ENCODE results near the gene KRTAP2-3.
"Not testable (repeated sequence)": the region's sequence is repeated elsewhere in the genome, so short reads cannot be mapped to it uniquely, and the experiment has no call there.

KRTAP2-3 gene

DNA sequence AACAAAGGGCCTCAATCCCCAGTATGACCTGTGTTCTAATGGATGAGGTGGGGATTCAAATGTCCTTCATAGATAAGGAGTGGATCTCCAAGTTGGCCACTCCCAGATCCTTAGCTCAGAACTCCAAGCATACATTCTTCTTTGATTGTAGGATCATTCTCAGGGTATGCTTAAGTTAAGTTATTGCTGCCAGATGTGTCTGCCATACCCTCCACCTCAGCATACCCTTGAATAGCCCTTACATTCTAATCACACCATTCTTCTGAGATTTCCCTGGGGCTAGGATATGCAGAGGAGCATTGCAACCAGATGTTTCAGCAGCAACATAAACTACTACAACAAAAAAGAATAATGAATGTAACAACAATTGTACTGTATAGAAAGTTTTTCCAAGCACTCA, 7.4 kb upstream of the KRTAP2-3 start:
- DNase-seq (ENCODE audit: low read depth, low spot score), result no peak

DNA sequence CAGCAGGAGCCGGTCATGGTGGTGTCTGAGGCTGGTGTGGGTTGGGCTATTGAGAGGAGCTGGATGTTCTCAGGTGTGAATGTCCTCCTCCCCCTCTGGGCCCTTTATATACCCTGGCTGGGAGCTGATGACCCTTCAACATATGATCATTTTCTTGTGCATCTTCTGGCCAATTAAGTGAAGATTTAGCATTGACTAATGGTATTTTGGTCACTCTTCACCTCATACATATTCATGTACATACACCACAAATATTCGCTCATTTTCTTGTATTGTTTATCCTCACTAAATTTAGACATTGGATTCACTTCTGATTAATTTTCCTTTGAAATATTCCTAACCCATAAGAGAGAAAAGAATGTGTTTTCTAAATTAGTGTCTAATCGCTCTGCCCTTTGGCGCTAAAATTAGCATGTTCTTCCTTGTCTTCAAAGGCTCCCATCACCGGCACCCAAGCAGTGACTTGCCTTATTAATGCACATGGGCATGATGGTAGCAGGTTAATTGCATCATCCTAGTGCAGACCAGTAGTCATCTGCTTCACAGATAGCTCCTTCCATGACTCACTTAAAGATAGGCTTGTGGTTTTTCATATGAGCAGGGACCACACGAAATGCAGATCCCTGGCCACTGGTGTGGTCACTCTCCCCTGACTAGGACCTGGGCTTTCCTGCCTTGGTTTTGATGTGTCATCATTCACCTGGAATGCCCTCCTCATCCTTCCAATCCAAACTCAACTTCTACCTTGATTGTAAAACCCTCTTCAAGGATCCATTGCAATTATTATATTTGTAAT, 6.1 kb upstream of the KRTAP2-3 start, which contains the start of gene KRTAP2-4:
Gene KRTAP2-4 (minus strand): TSS at position 51 of the 796 bp plus-strand sequence. CDS start 34 bp downstream, at position 17.
- DNase-seq (ENCODE audit: low read depth, low spot score), result no peak

DNA sequence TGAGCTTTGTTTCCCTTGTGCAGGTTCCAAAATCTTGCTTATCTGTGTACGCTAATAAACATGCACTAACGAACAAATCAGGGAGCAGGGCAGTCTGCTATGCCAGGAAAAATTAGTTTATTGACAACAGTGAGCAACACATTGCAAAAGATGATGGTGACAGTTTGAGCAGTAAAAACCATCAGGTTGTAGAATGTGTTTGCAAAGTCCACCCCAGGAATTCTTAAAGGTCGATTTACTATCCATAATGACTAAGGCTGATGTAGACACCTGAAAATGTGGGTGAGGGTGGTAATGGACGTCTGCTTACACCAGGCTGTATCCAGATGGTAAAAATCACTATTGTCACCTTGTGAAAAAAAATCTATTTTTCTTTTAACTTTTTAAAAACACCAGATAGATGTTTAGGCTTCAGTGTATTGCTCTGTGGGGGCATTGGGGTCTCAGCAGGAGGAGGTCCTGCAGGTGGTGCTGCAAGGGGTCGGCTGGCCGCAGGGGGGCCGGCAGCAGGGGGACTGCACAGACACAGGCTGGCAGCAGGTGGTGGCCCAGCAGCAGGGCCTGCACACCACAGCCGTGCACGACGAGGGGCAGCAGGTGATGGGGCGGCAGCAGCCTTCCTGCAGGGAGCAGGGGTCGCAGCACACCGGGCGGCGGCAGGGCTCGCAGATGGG, 5.2 kb upstream of the KRTAP2-3 start:
- DNase-seq (ENCODE audit: low read depth, low spot score), result not testable (repeated sequence)

DNA sequence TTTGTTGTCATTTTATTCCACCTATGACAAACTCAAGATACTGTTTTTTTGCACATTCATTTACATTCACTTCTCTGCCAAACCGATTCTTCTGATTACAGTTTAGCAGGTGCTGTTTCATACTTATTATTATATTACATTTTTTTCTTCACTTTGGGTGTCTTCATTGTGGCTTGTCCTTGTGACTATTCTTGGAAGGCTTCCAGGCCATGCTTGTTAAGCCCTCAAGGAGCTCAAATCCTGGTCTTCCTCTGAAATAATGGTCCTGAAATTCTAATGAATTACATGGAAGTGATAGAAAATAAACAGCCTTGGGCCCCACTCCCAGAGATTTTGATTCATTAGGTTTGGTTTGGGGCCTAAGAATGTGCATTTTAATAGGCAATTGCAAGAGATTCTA, 4.4 kb upstream of the KRTAP2-3 start:
- DNase-seq (ENCODE audit: low read depth, low spot score), result no peak

DNA sequence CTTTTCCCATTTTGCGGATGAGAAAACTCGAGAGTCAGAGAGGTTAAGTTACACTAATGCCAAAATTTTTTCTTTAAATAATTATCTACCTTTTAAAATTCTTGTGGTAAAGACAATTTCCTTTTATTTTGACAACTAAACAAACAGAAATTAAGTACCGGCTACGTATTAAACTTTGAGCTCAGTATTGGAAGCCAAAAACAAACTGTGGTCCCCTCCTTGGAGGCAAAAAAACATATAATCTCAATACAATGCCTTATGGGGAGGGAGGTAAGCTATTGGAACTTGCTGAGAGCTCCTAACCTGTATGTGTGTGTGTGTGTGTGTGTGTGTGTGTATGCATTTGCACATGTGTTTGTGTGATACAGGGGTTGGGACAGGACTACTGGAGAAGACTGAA, 3.5 kb upstream of the KRTAP2-3 start:
- DNase-seq (ENCODE audit: low read depth, low spot score), result no peak

DNA sequence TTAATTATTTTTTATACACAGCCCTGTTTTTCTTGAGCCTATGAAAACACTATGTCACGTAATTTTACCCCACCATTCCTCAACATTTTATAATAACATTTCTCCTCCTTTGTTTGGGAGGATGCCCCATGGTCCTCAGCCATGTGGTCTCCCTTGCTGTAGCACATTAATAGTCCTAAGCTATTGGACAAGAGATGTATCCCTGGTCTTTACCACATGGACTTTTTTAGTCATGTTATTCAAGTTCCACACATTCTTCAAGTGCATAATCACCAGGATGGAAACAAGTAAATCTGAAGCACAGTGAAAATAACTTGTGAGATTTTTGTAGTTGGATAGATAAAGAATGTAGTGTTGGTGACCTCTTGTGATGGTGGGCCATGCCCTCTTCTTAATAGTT, 2.0 kb upstream of the KRTAP2-3 start:
- DNase-seq (ENCODE audit: low read depth, low spot score), result no peak

DNA sequence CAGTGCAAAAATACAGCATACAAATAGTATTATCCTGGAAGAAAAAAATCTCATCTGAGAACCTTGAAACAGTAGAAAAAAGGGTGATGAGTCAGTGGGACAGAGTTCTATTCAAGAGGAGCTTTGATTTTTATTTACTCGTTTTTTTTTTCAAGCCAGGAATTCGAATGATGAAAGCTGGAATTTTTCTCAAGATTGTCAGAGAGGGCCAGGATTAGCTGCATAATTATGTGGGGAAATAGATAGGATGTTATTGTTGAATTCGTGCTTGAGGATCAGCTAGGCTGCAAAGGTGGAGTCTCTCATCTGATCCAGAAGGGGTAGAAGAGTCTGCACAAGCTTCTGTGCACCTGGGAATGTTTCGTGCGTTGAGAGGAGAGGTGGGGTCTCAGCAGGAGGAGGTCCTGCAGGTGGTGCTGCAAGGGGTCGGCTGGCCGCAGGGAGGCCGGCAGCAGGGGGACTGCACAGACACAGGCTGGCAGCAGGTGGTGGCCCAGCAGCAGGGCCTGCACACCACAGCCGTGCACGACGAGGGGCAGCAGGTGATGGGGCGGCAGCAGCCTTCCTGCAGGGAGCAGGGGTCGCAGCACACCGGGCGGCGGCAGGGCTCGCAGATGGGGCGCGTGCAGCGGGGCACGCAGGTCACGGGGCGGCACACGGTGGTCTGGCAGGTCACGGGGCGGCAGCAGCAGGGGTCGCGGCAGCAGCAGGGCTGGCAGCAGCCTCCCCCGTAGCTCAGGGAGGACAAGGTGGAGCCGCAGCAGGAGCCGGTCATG, 450 bp downstream of the KRTAP2-3 start:
- not testable (repeated sequence) for DNase-seq (ENCODE audit: low read depth, low spot score)

DNA sequence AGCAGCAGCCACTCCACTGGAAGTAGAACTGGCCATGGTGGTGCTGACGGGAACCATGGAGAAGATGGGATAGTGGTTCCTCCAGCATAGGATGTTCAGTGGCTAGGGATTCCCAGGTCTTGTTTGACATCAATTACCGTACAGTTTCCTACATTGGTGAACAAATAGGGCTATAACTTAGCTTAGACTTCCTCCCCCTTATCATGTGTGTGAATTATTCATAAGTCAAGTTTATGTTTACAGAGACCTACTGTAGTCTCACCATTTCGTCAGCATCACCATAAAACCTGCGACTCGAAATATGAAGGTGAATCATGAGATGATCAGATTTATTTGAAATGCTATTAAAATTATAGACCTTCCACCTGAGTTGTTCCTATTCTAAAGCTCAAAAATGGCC, 1.2 kb downstream of the KRTAP2-3 start:
- no peak for DNase-seq (ENCODE audit: low read depth, low spot score)

DNA sequence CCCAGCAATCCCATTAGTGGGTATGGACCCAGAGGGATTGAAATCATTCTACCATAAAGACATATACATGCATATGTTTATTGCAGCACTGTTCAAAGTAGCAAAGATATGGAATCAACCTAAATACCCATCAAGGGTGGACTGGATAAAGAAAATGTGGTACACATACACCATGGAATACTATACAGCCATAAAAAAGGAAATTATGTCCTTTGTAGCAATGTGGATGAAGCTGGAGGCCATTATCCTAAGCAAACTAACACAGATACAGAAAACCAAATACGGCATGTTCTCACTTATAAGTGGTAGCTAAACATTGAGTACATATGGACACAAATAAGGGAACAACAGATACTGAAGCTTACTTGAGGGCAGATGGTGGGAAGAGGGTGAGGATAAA, 2.4 kb downstream of the KRTAP2-3 start:
- DNase-seq (ENCODE audit: low read depth, low spot score), result no peak

DNA sequence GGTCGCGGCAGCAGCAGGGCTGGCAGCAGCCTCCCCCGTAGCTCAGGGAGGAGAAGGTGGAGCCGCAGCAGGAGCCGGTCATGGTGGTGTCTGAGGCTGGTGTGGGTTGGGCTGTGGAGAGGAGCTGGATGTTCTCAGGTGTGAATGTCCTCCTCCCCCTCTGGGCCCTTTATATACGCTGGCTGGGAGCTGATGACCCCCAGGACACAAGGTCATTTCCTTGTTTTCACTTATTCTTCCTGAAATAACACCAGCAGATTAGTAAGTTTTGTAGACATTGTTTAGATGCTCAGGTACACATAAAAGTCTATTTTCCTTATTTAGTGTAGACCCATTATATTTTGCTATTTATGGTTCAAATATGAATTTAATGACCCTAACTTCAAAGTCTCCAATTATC, 4.8 kb downstream of the KRTAP2-3 start, which contains the start of gene KRTAP2-2:
Gene KRTAP2-2 (minus strand): TSS at position 101 of the 400 bp plus-strand sequence. CDS start 19 bp downstream, at position 82.
- not testable (repeated sequence) for DNase-seq (ENCODE audit: low read depth, low spot score)

DNA sequence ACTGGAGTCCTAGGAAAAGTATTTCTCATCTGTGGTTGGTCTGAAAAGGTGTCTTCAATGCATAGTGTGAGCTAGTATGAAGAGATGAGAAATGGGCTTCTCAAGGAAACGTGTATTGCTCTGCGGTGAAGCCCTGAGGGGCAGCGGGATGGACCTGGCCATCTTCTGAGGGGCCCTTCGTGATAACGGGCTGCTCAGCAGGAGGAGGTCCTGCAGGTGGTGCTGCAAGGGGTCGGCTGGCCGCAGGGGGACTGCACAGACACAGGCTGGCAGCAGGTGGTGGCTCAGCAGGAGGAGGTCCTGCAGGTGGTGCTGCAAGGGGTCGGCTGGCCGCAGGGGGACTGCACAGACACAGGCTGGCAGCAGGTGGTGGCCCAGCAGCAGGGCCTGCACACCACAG, 5.4 kb downstream of the KRTAP2-3 start:
- not testable (repeated sequence) for DNase-seq (ENCODE audit: low read depth, low spot score)

DNA sequence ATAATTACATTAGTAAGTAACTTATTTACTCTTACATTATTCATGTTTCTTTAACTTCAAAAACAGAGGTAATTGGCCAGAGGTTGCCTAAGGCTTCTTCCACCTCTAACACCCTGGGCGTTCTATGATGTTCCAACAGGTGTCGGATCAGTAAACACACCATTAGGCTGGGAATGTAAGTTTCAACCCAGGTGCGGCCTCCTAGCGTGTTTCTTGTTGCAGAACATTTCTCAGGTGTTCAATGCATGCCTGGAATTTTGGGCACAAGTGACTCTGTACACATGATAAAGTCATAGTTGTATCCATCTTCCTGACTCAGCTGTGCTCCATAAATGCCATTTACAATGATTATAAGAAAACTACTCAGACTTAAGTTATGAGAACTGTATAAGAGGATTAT, 5.9 kb downstream of the KRTAP2-3 start:
- DNase-seq (ENCODE audit: low read depth, low spot score), result no peak

DNA sequence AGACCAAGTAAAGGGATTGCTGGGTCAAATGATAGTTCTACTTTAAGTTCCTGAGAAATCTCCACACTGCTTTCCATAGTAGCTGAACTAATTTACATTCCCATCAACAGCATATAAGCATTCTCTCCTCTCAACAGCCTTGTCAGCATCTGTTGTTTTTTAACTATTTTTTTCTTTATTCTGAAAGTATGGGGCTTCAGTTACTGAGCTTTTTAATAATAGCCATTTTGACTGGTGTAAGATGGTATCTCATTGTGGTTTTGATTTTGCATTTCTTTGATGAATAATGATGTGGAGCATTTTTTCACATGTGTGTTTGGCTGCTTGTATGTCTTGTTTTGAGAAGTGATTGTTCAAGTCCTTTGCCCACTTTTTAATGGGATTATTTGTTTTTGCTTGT, 7.3 kb downstream of the KRTAP2-3 start:
- no peak for DNase-seq (ENCODE audit: low read depth, low spot score)

DNA sequence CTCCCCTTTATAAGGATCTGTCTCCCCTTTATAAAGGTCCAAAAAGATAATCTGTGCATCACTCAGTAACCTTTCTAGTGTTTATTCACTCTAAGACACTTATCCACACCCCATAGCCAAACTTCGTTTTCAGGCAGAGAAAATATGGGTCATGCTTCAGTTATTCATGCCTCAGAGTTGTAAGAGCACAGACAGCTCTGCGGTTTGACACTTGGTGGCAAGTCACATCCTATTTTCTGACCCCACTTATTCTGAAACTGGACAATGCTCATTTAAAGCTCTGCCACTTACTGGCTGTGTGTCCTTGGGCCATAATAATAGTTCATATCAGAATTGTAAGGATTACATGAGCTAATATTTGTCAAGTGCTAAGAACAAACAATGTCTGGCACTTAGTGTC, 10.8 kb downstream of the KRTAP2-3 start:
- no peak for DNase-seq (ENCODE audit: low read depth, low spot score)

DNA sequence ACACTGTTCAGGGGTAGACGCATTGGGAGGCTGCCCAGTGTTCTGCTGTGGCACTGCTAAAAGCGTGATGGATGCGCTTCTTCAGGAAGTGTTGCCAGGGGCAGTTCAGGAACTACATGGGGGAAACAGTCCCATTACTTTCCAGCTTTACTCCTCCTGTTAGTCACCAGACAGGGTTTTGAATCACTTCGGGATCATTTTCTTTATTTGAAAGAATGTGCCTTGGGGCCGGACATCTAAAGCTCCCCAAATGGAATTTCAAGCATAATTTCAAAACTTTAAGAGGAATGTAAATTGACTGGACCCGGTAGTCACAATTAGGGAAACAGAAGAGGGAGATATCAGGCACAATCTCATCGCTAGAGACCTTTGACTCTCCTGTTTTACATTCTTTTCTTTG, 11.5 kb downstream of the KRTAP2-3 start:
- no peak for DNase-seq (ENCODE audit: low read depth, low spot score)

DNA sequence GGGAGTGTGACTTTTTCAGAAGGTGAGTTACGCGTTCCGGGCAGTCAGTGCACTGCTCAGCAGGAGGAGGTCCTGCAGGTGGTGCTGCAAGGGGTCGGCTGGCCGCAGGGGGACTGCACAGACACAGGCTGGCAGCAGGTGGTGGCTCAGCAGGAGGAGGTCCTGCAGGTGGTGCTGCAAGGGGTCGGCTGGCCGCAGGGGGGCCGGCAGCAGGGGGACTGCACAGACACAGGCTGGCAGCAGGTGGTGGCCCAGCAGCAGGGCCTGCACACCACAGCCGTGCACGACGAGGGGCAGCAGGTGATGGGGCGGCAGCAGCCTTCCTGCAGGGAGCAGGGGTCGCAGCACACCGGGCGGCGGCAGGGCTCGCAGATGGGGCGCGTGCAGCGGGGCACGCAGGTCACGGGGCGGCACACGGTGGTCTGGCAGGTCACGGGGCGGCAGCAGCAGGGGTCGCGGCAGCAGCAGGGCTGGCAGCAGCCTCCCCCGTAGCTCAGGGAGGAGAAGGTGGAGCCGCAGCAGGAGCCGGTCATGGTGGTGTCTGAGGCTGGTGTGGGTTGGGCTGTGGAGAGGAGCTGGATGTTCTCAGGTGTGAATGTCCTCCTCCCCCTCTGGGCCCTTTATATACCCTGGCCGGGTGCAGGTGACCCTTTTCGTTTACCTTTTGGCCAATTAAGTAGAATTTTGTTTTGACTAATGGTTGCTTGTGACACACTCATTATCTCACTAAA, 13.0 kb downstream of the KRTAP2-3 start, which contains the start of gene KRTAP2-1:
Gene KRTAP2-1 (minus strand): TSS at position 582 of the 731 bp plus-strand sequence. CDS start 49 bp downstream, at position 533.
- not testable (repeated sequence) for DNase-seq (ENCODE audit: low read depth, low spot score)

DNA sequence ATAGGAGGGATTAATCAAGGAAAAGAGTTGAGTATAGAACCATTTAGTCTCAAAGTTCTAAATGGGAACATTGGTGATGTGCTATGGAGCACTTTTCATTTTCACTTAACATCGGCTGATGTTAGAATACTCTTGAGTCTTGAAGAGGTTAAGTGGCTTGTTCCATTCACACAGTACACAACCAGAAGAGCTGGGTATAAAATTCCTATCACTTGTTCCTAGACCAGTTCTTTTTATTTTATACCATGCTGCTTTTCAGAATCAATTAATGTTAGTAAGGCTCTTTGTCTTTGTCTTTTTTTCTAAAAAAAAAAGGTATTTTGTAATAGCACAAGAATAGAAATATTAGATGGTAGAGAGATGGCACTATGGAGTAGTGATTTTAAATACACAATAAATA, 17.0 kb downstream of the KRTAP2-3 start:
- no peak for DNase-seq (ENCODE audit: low read depth, low spot score)

DNA sequence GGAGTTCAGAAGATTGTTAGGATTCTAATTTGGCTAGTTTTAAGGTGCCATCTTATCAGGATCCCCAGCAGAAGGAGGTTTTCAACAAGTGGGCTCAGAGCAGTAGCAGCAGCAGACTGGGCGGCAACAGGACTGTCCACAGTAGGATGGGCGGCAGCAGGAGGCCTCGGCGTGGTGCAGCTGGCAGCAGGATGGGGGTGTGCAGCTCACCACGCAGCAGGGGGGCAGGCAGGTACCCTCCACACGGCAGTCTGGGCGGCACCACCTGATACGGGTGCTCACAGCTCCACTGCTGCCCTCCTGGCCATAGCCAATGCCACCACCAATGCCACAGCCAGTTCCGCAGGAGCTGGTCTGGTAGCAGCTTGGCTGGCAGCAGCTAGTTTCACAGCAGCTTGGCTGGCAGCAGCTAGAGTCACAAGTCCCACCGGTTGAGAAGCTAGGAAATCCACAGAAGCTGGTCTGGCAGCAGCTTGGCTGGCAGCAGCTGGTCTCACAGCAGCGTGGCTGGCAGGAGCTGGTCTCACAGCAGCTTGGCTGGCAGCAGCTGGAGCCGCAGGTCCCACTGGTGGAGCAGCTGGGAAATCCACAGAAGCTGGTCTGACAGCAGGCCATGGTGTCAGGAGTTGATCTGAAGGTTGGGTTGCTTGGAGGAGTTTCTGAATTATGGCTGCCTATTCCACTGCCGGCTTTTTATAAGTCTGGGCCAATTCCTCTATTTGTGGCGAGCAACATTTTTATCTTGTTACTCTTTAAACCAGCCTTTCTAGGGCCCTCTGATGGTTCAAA, 18.9 kb downstream of the KRTAP2-3 start, which contains the start of gene KRTAP1-1:
Gene KRTAP1-1 (minus strand): TSS at position 668 of the 789 bp plus-strand sequence. CDS start 53 bp downstream, at position 615.
- DNase-seq (ENCODE audit: low read depth, low spot score), result not testable (repeated sequence)

DNA sequence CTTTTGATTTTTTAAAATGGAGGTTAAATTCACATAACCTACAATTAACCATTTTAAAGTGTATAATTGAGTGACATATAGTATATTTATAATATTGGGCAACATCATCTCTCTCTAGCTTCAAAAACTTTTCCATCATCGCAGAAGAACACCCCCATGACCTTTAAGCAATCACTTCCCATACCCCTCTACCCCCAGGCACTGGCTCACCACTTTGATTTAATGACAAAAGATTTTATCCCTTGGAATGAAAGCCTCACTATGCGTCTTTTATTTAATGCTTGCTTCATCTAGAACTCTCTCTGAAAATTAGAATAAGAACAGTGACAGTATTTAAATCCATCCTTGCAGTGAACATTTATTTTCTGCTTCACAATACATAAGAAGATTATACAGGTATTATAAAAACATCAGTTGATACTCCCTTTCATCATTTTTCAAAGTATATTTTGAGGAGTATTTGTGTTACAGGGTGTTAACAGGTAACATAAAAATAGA, 22.0 kb downstream of the KRTAP2-3 start:
- DNase-seq (ENCODE audit: low read depth, low spot score), result no peak

DNA sequence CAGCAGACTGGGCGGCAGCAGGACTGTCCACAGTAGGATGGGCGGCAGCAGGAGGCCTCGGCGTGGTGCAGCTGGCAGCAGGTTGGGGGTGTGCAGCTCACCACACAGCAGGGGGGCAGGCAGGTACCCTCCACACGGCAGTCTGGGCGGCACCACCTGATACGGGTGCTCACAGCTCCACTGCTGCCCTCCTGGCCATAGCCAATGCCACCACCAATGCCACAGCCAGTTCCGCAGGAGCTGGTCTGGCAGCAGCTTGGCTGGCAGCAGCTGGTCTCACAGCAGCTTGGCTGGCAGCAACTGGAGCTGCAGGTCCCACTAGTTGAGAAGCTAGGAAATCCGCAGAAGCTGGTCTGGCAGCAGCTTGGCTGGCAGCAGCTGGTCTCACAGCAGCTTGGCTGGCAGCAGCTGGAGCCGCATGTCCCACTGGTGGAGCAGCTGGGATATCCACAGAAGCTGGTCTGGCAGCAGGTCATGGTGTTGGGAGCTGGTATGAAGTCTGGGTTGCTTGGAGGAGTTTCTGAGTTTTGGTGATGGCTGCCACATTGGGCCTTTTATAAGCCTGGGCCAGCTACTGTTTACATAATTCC, 25.5 kb downstream of the KRTAP2-3 start, which contains the start of gene KRTAP1-3:
Gene KRTAP1-3 (minus strand): TSS at position 529 of the 590 bp plus-strand sequence. CDS start 53 bp downstream, at position 476.
- not testable (repeated sequence) for DNase-seq (ENCODE audit: low read depth, low spot score)
